Cerebellar nuclear complex (tissue), 1 donor: Measurements from ENCODE around the gene GDF15.
"Not testable (repeated sequence)": the region's sequence is repeated elsewhere in the genome, so short reads cannot be mapped to it uniquely, and the experiment has no call there.

Experiments
- DNase-seq, 2 experiments: peaks; one replicate each; lab custom pipeline; 2025; lab: John Stamatoyannopoulos, UW

Gene GDF15

GRCh38 chr19:18364277-18364825 is 21.6 kb upstream of the GDF15 start:
- DNase-seq = not testable (repeated sequence)

GRCh38 chr19:18364826-18365528 is 21.0 kb upstream of the GDF15 start:
- no peak for DNase-seq

GRCh38 chr19:18366021-18366435 is 19.9 kb upstream of the GDF15 start:
- no peak for DNase-seq

- no peak for DNase-seq
These were observed 17.3 kb upstream of the GDF15 start for GRCh38 chr19:18368504-18369222.

GRCh38 chr19:18373407-18373891 is 12.5 kb upstream of the GDF15 start:
- no peak for DNase-seq

GRCh38 chr19:18373892-18374629 is 11.9 kb upstream of the GDF15 start:
- no peak for DNase-seq

GRCh38 chr19:18377026-18377425 is 8.9 kb upstream of the GDF15 start:
- DNase-seq = no peak

- DNase-seq = no peak
These were observed 5.9 kb upstream of the GDF15 start for GRCh38 chr19:18379803-18380747.

- DNase-seq = no peak
These were observed 5.1 kb upstream of the GDF15 start for GRCh38 chr19:18380843-18381242.

GRCh38 chr19:18383622-18384021 is 2.3 kb upstream of the GDF15 start:
- not testable (repeated sequence) for DNase-seq

GRCh38 chr19:18384775-18385174 is 1.2 kb upstream of the GDF15 start:
- DNase-seq = no peak

- DNase-seq = no peak
These were observed 641 bp upstream of the GDF15 start for GRCh38 chr19:18385359-18385674.

- DNase-seq = no peak
These were observed 749 bp downstream of the GDF15 start for GRCh38 chr19:18386543-18387271.

- no peak for DNase-seq
These were observed 2.4 kb downstream of the GDF15 start for GRCh38 chr19:18388100-18388959.

- no peak for DNase-seq
These were observed 3.2 kb downstream of the GDF15 start for GRCh38 chr19:18388960-18389725.

GRCh38 chr19:18389726-18390064 is 3.7 kb downstream of the GDF15 start:
- no peak for DNase-seq

GRCh38 chr19:18390065-18390907 is 4.3 kb downstream of the GDF15 start:
- no peak for DNase-seq

- no peak for DNase-seq
These were observed 5.6 kb downstream of the GDF15 start for GRCh38 chr19:18391509-18392075.
